Measurements from ENCODE around the gene KLHL10. TPM values are rescaled to one million over a fixed set of nuclear protein-coding genes. Genes with fewer than 3 reads are reported as not detected.

The KLHL10 gene
- total RNA-seq, 4 donors from 2014 or later: 0.62 to 2.7 (median 1.4) TPM

DNA sequence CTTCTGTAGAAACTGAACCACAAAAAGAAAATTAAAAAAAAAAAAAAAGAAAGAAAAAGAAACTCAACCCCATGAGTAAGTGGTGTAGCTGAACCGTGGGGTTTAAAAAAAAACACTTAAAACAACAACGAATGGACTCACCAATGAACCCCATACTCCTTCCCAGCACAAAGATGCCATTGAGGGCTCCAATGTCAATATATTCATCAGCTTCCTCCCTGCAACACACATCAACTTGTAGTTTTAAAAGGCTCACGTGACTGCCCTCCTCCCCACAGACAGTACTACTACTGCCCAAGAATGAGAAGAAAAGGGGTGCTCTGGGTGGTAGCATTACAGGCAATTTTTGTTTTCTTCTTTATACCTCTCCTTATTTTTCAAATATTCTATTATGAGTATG lies 30.9 kb downstream of the KLHL10 start:
- no peaks in the 10 kb centered on the region for H3K27me3 ChIP-seq
- no peak for ATAC-seq
- no peak for TF ChIP-seq POLR2A (IDR thresholded peaks at IDR 0.05)
- TF ChIP-seq, protein P1, sequence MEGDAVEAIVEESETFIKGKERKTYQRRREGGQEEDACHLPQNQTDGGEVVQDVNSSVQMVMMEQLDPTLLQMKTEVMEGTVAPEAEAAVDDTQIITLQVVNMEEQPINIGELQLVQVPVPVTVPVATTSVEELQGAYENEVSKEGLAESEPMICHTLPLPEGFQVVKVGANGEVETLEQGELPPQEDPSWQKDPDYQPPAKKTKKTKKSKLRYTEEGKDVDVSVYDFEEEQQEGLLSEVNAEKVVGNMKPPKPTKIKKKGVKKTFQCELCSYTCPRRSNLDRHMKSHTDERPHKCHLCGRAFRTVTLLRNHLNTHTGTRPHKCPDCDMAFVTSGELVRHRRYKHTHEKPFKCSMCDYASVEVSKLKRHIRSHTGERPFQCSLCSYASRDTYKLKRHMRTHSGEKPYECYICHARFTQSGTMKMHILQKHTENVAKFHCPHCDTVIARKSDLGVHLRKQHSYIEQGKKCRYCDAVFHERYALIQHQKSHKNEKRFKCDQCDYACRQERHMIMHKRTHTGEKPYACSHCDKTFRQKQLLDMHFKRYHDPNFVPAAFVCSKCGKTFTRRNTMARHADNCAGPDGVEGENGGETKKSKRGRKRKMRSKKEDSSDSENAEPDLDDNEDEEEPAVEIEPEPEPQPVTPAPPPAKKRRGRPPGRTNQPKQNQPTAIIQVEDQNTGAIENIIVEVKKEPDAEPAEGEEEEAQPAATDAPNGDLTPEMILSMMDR (IDR thresholded peaks at IDR 0.05): no peak
- TF ChIP-seq POLR2AphosphoS5 (IDR thresholded peaks at IDR 0.05): no peak
- no peak for TF ChIP-seq EP300 (IDR thresholded peaks at IDR 0.05)
- H3K9me3 ChIP-seq: no peaks in the 10 kb centered on the region
- H3K27ac ChIP-seq: no peak overlapping the region
- WGBS, 2 donors (ENCODE audit: low coverage in 1 of 2): 59 to 67% methylated on average over 3 of the region's 3 CpGs
- H3K4me1 ChIP-seq: peaks cover 4 to 13% (median 6%) of the 10 kb centered on the region in 3 donors
- peaks cover 0 to 69% of the 10 kb centered on the region in 2 donors for H3K36me3 ChIP-seq
- H3K4me3 ChIP-seq: no peak overlapping the region

GRCh38 chr17:41869426-41869825 lies 31.8 kb downstream of the KLHL10 start:
- WGBS, 2 donors (ENCODE audit: low coverage in 1 of 2): 41 to 63% methylated on average over 3 to 9 of the region's 9 CpGs
- ATAC-seq: no peak
- no peak overlapping the region for H3K27ac ChIP-seq
- H3K9me3 ChIP-seq: no peaks in the 10 kb centered on the region
- H3K36me3 ChIP-seq: peaks cover 0 to 78% of the 10 kb centered on the region in 2 donors
- no peaks in the 10 kb centered on the region for H3K27me3 ChIP-seq
- no peak overlapping the region for H3K4me3 ChIP-seq
- H3K4me1 ChIP-seq: peaks cover 0 to 4% (median 0%) of the 10 kb centered on the region in 3 donors
- TF ChIP-seq EP300 (IDR thresholded peaks at IDR 0.05) (no peak), POLR2AphosphoS5 (IDR thresholded peaks at IDR 0.05) (no peak), POLR2A (IDR thresholded peaks at IDR 0.05) (no peak)
- TF ChIP-seq, protein P1 (IDR thresholded peaks at IDR 0.05): no peak

DNA sequence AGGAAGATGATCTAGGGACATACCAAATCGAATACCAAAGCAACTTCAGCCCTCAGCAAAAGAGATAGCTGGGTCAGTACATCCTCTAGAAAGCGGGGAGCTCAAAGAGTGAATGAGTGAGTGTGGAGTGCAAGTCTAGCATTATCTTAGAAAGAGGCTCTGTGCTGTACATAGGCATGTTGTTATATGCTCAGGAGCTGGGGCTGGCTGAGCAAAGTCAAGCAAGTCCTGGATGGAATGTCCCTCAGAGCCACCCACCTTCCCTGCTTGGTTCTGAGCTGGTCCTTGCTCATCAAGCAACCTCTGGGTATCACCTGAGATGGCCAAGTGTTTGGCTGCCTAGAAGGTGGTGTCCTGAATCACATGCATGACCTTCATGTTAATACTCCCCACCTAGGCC lies 32.5 kb downstream of the KLHL10 start:
- Histone ChIP-seq H3K36me3 (peaks cover 0 to 84% of the 10 kb centered on the region in 2 donors), H3K4me1 (peaks cover 0 to 4% (median 0%) of the 10 kb centered on the region in 3 donors), H3K27ac (no peak overlapping the region), H3K27me3 (no peaks in the 10 kb centered on the region), H3K4me3 (no peak overlapping the region), H3K9me3 (no peaks in the 10 kb centered on the region)
- no peak for ATAC-seq
- TF ChIP-seq, protein P1 (IDR thresholded peaks at IDR 0.05): no peak
- TF ChIP-seq POLR2AphosphoS5 (IDR thresholded peaks at IDR 0.05) (no peak), EP300 (IDR thresholded peaks at IDR 0.05) (no peak), POLR2A (IDR thresholded peaks at IDR 0.05) (no peak)
- 94 to 100% methylated on average over 1 to 2 of the region's 2 CpGs for WGBS, 2 donors (ENCODE audit: low coverage in 1 of 2)

DNA sequence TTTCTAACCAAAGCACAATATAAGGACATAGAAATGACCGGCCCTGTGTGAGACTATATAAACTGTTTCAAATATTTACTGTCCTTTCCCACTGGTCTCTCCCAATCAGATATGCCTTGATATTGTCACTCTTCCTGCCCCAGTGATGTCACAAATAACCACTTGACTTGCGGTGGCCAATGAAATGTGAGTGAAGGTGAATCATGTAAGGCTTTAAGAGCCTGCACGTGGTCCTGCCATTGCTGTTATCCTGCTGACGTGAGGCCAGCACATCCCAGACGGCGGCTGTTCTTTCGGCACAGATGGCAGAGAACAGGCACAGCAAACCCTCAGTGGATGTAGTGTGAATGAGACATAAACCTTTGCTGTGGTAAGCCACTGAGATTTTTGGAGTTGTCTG lies 33.0 kb downstream of the KLHL10 start:
- Histone ChIP-seq H3K4me3 (no peak overlapping the region), H3K9me3 (no peaks in the 10 kb centered on the region), H3K4me1 (peaks cover 0 to under 1% (median 0%) of the 10 kb centered on the region in 3 donors), H3K27ac (no peak overlapping the region), H3K36me3 (peaks cover 0 to 84% of the 10 kb centered on the region in 2 donors), H3K27me3 (no peaks in the 10 kb centered on the region)
- WGBS, 2 donors (ENCODE audit: low coverage in 1 of 2): 74% methylated on average over 5 of the region's 7 CpGs; no CpG with 5 or more reads in 1 of the 2 donors
- no peak for ATAC-seq
- TF ChIP-seq, protein P1 (IDR thresholded peaks at IDR 0.05): no peak
- TF ChIP-seq POLR2A (IDR thresholded peaks at IDR 0.05): no peak
- TF ChIP-seq EP300 (IDR thresholded peaks at IDR 0.05): no peak
- no peak for TF ChIP-seq POLR2AphosphoS5 (IDR thresholded peaks at IDR 0.05)

DNA sequence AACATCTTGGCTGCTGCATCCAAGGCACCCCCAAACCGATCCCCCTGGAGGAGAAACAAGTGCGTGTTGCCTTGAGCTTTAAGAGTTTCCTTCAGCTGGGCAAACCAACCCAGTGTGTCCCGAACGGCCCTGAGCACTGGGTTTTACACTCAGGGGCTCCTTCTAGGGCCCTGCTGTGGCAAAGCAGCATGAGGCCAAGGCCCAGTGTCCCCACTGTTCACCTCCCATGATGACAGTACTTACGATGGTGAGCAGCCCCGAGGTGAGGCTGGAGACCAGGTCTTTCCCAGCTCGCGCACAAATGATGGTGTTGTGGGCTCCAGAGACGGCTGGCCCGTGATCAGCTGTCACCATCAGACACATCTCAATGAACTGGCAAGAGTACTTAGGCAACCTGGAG lies 34.2 kb downstream of the KLHL10 start:
- WGBS, 2 donors (ENCODE audit: low coverage in 1 of 2): 93 to 100% methylated on average over 5 of the region's 10 CpGs
- ATAC-seq: no peak
- TF ChIP-seq, protein P1 (IDR thresholded peaks at IDR 0.05): no peak
- TF ChIP-seq EP300 (IDR thresholded peaks at IDR 0.05) (no peak), POLR2A (IDR thresholded peaks at IDR 0.05) (no peak), POLR2AphosphoS5 (IDR thresholded peaks at IDR 0.05) (no peak)
- no peaks in the 10 kb centered on the region for H3K27me3 ChIP-seq
- H3K9me3 ChIP-seq: no peaks in the 10 kb centered on the region
- H3K27ac ChIP-seq: no peak overlapping the region
- no peaks in the 10 kb centered on the region for H3K4me1 ChIP-seq
- H3K36me3 ChIP-seq: peaks cover 0 to 90% of the 10 kb centered on the region in 2 donors
- no peak overlapping the region for H3K4me3 ChIP-seq
